ENCODE results near the gene CDK15. TPM values are rescaled to one million over a fixed set of nuclear protein-coding genes. Genes with fewer than 3 reads are reported as not detected.

Gene CDK15
- total RNA-seq, 1 experiment from 2014 or later = not detected

DNA sequence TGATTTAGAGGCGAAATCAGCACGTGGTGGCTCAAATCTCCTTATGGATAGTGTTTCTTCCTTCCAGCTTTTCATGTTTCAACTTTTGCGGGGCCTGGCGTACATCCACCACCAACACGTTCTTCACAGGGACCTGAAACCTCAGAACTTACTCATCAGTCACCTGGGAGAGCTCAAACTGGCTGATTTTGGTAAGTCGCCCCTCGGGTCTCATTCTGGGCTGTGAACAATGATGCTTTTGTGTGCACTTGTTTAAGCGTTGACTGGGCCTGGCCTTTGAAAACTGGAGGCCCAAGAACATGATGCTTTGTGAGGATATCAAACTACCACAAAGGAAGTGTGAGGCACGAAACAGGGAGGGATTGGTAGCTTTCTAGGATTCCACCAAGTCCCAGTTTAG lies 27.4 kb downstream of the CDK15 start:
- H2AFZ ChIP-seq (ENCODE audit: low read depth, low read length, poor library complexity, severe bottlenecking) = peak overlapping the region; percentile 26
- no peaks in the 10 kb centered on the region for H3K9me3 ChIP-seq (ENCODE audit: control insufficient read depth in 1 of 2, insufficient read depth in 1 of 2, low read depth in 1 of 2, low read length in 2 of 2)
- H3K9ac ChIP-seq (ENCODE audit: low read length) = no peak overlapping the region
- BruUV-seq (replicated peaks) = no TSS peak
- H3K4me2 ChIP-seq (ENCODE audit: low read length) = no peak overlapping the region
- H3K4me3 ChIP-seq (replicated peaks in 1 of 2; ENCODE audit: low read depth in 1 of 2, low read length in 2 of 2) = no peak overlapping the region
- no peaks in the 10 kb centered on the region for H3K4me1 ChIP-seq (ENCODE audit: control insufficient read depth in 1 of 2, insufficient read depth in 2 of 2, low read length in 2 of 2)
- intact Hi-C loops (cut with micrococcal nuclease) = no loop called here
- DNase-seq (ENCODE audit: low read depth, low spot score) (no peak), ATAC-seq (no peak)
- no peaks in the 10 kb centered on the region for H3K79me2 ChIP-seq (ENCODE audit: insufficient read depth, low read length)
- RAD21 ChIA-PET (ENCODE audit: low non-redundant PET in 1 of 2, low total read pairs in 2 of 2, uncharacterized antibody in 2 of 2, unreplicated experiment in 2 of 2) = no interaction called here
- no peaks in the 10 kb centered on the region for H3K27me3 ChIP-seq (ENCODE audit: insufficient read depth, low read length)
- no peak overlapping the region for H3K27ac ChIP-seq (ENCODE audit: low read depth, low read length)
- TF ChIP-seq YY1 (IDR thresholded peaks at IDR 0.05; ENCODE audit: extremely low read depth, insufficient replicate concordance, low read depth, low read length) = no peak
- no peak for TF ChIP-seq CEBPB (IDR thresholded peaks at IDR 0.05; ENCODE audit: low read depth)
- no peak for TF ChIP-seq SP1 (IDR thresholded peaks at IDR 0.05; ENCODE audit: low read depth)
- TF ChIP-seq POLR2A (IDR thresholded peaks at IDR 0.05; ENCODE audit: borderline replicate concordance, extremely low read depth, insufficient read depth, insufficient read length) = no peak
- TF ChIP-seq SRF (IDR thresholded peaks at IDR 0.05; ENCODE audit: low read depth) = no peak
- TF ChIP-seq ZFX (IDR thresholded peaks at IDR 0.05) = no peak
- TF ChIP-seq RAD21 (IDR thresholded peaks at IDR 0.05; ENCODE audit: low read depth) = no peak
- TF ChIP-seq, protein P1, sequence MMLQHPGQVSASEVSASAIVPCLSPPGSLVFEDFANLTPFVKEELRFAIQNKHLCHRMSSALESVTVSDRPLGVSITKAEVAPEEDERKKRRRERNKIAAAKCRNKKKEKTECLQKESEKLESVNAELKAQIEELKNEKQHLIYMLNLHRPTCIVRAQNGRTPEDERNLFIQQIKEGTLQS (IDR thresholded peaks at IDR 0.05) = no peak
- TF ChIP-seq EZH2 (IDR thresholded peaks at IDR 0.05) = no peak
- no peaks in the 10 kb centered on the region for H3K9me2 ChIP-seq (ENCODE audit: insufficient read depth)
- POLR2A ChIA-PET = no interaction called here
- H4K20me1 ChIP-seq (ENCODE audit: insufficient read depth) = no peaks in the 10 kb centered on the region
- CTCF ChIA-PET = no interaction called here
- H3K36me3 ChIP-seq (ENCODE audit: control insufficient read depth in 1 of 2, insufficient read depth in 2 of 2, low read length in 2 of 2) = no peaks in the 10 kb centered on the region

DNA sequence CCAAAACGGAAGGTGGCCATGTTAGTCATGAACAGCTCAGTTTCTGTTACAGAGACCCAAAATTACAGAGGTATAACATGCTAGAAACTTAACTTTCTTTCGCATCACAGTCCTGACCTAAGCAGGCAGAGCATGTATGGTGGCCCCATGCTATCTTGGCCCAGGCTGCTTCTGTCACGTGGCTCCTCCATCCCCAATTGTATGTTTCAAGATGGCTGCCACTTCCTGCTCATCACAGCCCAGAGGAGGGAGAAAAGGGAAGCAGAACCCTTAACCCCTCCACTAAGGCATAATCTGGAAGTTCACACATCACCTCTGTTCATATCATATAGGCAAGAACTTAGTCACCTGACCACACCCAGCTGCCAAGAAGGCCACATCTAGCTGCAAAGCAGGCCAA lies 28.7 kb downstream of the CDK15 start:
- Histone ChIP-seq H4K20me1 (ENCODE audit: insufficient read depth) (no peaks in the 10 kb centered on the region), H3K9ac (ENCODE audit: low read length) (no peak overlapping the region), H3K9me3 (ENCODE audit: control insufficient read depth in 1 of 2, insufficient read depth in 1 of 2, low read depth in 1 of 2, low read length in 2 of 2) (no peaks in the 10 kb centered on the region), H3K27ac (ENCODE audit: low read depth, low read length) (no peak overlapping the region), H3K79me2 (ENCODE audit: insufficient read depth, low read length) (no peaks in the 10 kb centered on the region), H3K4me1 (ENCODE audit: control insufficient read depth in 1 of 2, insufficient read depth in 2 of 2, low read length in 2 of 2) (0 out of 4 replicates have a peak, but pooled peaks cover 0 to 2% of the 10 kb centered on the region in 2 experiments), H3K4me2 (ENCODE audit: low read length) (no peak overlapping the region), H3K27me3 (ENCODE audit: insufficient read depth, low read length) (no peaks in the 10 kb centered on the region), H3K4me3 (replicated peaks in 1 of 2; ENCODE audit: low read depth in 1 of 2, low read length in 2 of 2) (no peak overlapping the region), H2AFZ (ENCODE audit: low read depth, low read length, poor library complexity, severe bottlenecking) (no peak overlapping the region), H3K9me2 (ENCODE audit: insufficient read depth) (no peaks in the 10 kb centered on the region), H3K36me3 (ENCODE audit: control insufficient read depth in 1 of 2, insufficient read depth in 2 of 2, low read length in 2 of 2) (no peaks in the 10 kb centered on the region)
- RAD21 ChIA-PET (ENCODE audit: low non-redundant PET in 1 of 2, low total read pairs in 2 of 2, uncharacterized antibody in 2 of 2, unreplicated experiment in 2 of 2) = no interaction called here
- no peak for DNase-seq (ENCODE audit: low read depth, low spot score)
- POLR2A ChIA-PET = no interaction called here
- TF ChIP-seq YY1 (IDR thresholded peaks at IDR 0.05; ENCODE audit: extremely low read depth, insufficient replicate concordance, low read depth, low read length) (no peak), ZNF274 (IDR thresholded peaks at IDR 0.05; ENCODE audit: low read depth, low read length) (no peak), EZH2 (IDR thresholded peaks at IDR 0.05) (no peak), POLR2AphosphoS5 (IDR thresholded peaks at IDR 0.05; ENCODE audit: low read depth, low read length) (no peak), RAD21 (IDR thresholded peaks at IDR 0.05; ENCODE audit: low read depth) (no peak), SRF (IDR thresholded peaks at IDR 0.05; ENCODE audit: low read depth) (no peak), CBX3 (IDR thresholded peaks at IDR 0.05; ENCODE audit: low read depth) (no peak)
- TF ChIP-seq, protein P2, sequence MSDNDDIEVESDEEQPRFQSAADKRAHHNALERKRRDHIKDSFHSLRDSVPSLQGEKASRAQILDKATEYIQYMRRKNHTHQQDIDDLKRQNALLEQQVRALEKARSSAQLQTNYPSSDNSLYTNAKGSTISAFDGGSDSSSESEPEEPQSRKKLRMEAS (IDR thresholded peaks at IDR 0.05) = no peak
- TF ChIP-seq, protein P3, sequence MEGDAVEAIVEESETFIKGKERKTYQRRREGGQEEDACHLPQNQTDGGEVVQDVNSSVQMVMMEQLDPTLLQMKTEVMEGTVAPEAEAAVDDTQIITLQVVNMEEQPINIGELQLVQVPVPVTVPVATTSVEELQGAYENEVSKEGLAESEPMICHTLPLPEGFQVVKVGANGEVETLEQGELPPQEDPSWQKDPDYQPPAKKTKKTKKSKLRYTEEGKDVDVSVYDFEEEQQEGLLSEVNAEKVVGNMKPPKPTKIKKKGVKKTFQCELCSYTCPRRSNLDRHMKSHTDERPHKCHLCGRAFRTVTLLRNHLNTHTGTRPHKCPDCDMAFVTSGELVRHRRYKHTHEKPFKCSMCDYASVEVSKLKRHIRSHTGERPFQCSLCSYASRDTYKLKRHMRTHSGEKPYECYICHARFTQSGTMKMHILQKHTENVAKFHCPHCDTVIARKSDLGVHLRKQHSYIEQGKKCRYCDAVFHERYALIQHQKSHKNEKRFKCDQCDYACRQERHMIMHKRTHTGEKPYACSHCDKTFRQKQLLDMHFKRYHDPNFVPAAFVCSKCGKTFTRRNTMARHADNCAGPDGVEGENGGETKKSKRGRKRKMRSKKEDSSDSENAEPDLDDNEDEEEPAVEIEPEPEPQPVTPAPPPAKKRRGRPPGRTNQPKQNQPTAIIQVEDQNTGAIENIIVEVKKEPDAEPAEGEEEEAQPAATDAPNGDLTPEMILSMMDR (IDR thresholded peaks at IDR 0.05 in 2 of 3, conservative IDR thresholded peaks at IDR 0.05 in 1 of 3; ENCODE audit: borderline replicate concordance in 1 of 3, insufficient read depth in 1 of 3, low read depth in 2 of 3, low read length in 2 of 3) = no peak
- intact Hi-C loops (cut with micrococcal nuclease) = no loop called here
- no TSS peak for BruUV-seq (replicated peaks)
- ATAC-seq = no peak
- CTCF ChIA-PET = no interaction called here

All from HCT116 (cell line).